ENCODE measurements around the gene LARP4.
"Not testable (repeated sequence)": the region's sequence is repeated elsewhere in the genome, so short reads cannot be mapped to it uniquely, and the experiment has no call there.

The LARP4 gene

GRCh38 chr12:50400638-50401499 lies at the start of gene LARP4:
Gene LARP4, plus strand, starts transcription at chr12:50400885. Its CDS starts 126 bp downstream, at chr12:50401011.
- DNase-seq (ENCODE audit: low read depth) = peak; percentile 95

GRCh38 chr12:50351120-50352043 lies 49.3 kb upstream of the LARP4 start:
- peak; percentile 22 for DNase-seq (ENCODE audit: low read depth)

DNA sequence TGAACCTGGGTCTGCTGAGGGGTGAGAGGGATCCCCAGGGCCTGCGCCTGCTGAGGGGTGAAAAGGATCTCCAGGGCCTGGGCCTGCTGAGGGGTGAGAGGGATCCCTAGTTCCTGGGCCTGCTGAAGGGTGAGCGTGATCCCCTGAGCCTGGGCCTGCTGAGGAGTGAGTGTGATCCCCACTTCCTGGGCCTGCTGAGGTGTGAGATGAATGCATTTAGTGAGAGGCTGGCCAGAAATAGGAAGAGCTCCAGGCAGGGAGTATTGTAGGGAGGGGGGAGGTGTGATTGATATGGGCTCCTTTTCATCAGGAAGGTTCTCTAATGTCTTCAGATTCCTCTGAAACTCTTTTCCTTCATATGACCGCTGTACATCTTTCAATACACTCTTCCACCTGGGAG lies 47.3 kb upstream of the LARP4 start:
- no peak for DNase-seq (ENCODE audit: low read depth)

GRCh38 chr12:50353869-50354593 lies 46.7 kb upstream of the LARP4 start:
- DNase-seq (ENCODE audit: low read depth) = peak; percentile 28

GRCh38 chr12:50354908-50355307 lies 45.8 kb upstream of the LARP4 start:
- peak; percentile 9 for DNase-seq (ENCODE audit: low read depth)

- no peak for DNase-seq (ENCODE audit: low read depth)
Measured at GRCh38 chr12:50355365-50355764, 45.3 kb upstream of the LARP4 start.

- DNase-seq (ENCODE audit: low read depth) = peak; percentile 37
Measured at GRCh38 chr12:50362671-50363070, 38.0 kb upstream of the LARP4 start.

- DNase-seq (ENCODE audit: low read depth) = peak; percentile 14
Measured at GRCh38 chr12:50363141-50363540, 37.5 kb upstream of the LARP4 start.

- no peak for DNase-seq (ENCODE audit: low read depth)
Measured at GRCh38 chr12:50365709-50366406, 34.8 kb upstream of the LARP4 start.

DNA sequence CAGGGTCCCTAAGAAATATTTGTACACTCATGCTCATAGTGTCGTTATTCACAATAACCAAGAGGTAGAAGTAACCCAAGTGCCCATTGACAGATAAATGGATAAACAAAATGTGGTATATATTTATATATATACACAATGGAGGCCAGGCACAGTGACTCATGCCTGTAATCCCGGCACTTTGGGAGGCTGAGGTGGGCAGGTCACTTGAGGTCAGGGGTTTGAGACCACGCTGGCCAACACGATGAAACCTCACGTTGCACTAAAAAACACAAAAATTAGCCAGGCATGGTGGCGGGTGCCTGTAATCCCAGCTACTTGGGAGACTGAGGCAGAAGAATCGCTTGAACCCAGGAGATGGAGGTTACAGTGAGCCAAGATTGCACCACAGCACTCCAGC lies 30.0 kb upstream of the LARP4 start:
- DNase-seq (ENCODE audit: low read depth) = not testable (repeated sequence)

- DNase-seq (ENCODE audit: low read depth) = no peak
Measured at GRCh38 chr12:50375802-50376201, 24.9 kb upstream of the LARP4 start.

- DNase-seq (ENCODE audit: low read depth) = no peak
Measured at GRCh38 chr12:50380761-50381325, 19.8 kb upstream of the LARP4 start.

DNA sequence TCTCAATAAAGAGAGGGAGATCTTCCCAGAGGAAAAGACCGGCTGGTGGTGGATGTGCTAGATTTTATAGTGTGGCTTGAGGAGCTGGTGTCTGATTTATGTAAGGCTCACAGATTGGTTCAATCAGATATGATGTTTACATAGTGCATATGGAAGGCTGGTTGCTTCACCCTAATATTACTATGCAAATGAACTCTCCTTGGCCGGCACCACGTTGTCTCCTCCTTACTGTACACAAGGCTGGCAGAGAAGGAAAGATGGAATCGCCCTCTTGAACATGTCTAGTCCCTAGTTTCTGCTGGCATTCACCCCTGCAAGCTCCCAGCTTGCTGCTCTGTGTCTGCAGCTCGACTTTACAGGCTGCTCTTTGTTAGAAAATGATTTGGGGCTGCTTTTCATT lies 13.2 kb upstream of the LARP4 start:
- peak; percentile 37 for DNase-seq (ENCODE audit: low read depth)

DNA sequence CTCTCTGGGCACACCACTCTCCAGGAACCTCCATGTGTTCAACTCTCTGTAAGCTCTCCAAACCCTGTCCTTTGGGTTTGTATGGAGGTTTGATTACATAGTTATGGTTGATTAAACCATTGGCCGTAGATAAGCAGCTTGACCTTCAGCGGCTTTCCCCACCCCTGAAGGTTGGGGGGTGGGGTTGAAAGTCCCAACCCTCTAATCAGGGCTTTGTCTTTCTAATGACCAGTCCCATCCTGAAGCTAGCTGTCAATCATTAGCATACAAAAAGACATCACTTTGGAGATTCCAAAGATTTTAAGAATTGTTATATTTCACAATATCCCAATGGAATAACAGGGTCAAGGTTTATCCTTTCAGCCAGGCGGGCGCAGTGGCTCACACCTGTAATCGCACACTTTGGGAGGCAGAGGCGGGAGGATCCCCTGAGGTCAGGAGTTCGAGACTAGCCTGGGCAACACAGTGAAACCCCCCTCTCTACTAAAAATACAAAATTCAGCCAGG lies 12.7 kb upstream of the LARP4 start:
- DNase-seq (ENCODE audit: low read depth) = no peak

DNA sequence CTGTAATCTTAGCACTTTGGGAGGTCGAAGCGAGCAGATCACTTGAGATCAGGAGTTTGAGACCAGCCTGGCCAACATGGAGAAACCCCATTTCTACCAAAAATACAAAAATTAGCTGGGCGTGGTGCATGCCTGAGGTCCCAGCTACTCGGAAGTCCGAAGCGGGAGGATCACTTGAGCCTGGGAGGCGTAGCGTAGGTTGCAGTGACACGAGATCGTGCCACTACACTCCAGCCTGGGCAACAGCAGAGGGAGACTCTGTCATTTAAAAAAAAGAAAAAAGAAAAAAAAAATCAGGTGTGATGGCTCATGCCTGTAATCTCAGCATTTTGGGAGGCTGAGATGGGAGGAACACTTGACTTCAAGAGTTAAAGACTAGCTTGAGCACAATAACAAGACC lies 11.9 kb upstream of the LARP4 start:
- not testable (repeated sequence) for DNase-seq (ENCODE audit: low read depth)

DNA sequence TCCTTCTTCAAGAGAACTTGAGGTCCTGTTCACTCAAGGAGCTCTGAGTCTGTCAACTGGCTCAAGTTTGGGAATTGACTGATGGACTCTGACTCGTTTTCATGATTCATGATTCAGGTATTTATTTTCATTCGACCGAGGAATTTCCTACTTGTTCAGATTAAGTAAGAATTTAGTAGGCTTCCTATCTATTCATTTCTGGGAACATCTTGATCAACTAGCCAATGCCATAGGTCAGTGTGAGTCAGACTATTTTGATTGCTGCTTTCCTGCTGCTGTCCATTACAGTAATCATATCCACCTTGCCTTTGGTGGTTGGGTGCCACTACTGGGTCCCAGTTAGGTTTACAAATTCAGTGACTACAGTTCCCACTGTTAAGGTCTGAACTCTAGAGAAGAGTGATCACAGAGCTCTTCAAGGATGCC lies 10.4 kb upstream of the LARP4 start:
- DNase-seq (ENCODE audit: low read depth) = peak; percentile 97

DNA sequence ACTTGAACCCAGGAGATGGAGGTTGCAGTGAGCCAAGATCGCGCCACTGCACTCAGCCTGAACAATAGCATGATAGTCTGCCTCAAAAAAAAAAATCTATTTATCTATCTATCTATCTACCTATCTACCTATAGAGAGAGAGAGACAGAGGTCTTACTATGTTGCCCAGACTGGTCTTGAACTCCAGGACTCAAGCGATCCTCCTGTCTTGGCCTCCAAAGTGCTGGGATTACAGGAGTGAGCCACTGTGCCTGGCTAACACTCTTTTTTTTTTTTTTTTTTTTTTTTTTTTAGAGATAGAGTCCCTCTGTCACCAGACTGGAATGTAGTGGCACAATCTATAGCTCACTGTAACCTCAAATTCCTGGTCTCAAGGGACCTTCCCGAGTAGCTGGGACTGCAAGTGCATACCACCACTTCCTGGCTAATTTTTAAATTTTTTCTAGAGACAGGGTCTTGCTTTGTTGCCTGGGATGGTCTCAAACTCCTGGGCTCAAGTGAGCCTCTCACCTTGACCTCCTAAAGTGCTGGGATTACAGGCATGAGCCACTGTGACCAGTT lies 6.1 kb upstream of the LARP4 start:
- peak; percentile 79 for DNase-seq (ENCODE audit: low read depth)

GRCh38 chr12:50397117-50397650 lies 3.5 kb upstream of the LARP4 start:
- DNase-seq (ENCODE audit: low read depth) = peak; percentile 30

DNA sequence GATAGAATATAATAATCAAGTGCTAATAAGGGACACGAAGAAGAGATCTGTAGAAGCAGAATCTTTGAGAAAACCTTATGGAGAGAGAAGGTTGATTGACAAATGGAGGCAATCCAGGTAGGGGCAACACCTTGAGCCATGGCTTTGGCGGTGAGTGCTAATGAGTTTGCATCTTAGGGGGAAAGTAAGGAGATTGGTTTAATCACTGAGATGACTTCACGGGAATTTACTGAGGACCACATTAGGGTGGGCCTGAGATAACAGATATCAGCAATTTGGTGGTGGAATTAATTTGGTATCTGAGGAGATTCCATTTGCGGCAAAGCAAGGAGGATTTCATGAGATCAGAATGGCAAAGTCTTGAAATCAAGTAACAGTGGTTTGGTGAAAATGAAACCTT lies 1.8 kb upstream of the LARP4 start:
- DNase-seq (ENCODE audit: low read depth) = no peak

DNA sequence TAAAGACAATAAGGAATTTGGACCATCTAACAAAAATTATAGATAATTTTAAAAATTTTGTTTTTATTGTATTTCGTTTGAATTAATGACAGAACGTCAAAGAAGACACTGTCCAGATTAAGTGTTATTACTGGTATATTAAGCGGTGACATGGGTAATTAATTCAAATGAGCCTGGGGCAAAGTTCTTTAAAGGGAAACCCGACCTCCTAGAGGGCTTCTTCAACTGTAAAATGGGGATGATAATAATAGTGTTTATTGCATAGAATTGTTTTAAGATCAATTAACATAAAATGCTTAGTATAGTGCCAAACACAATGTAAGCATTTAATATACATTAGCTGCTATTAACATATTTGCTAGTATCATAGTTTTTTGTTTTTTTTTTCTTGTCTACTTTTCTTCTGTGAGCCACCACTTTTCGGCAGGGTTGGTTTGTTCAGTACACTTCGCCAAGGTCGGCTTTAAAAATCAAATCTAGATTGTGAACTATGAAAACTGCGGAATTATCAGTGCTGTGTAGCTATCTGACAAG lies 514 bp upstream of the LARP4 start:
- no peak for DNase-seq (ENCODE audit: low read depth)

Data from EH (cell line).